Immature natural killer cell (primary cell): ENCODE measurements around the gene DOCK6. TPM values are rescaled to one million over a fixed set of nuclear protein-coding genes. Genes with fewer than 3 reads are reported as not detected.

ENCODE experiments used
- DNase-seq, 3 donors: peaks; one replicate each; pipeline ENCODE4 v3.0.0; 2022; ENCODE audit warnings: mixed read lengths in 1 of 3
- H3K27ac Mint-ChIP-seq, 6 donors: one replicate each; pipeline ENCODE4 v1.8.0; 2020; ENCODE audit warnings: mixed read lengths in 6 of 6, mild to moderate bottlenecking in 5 of 6, inconsistent platforms in 4 of 6, moderate library complexity in 3 of 6
- H3K27me3 Mint-ChIP-seq, 3 donors: one replicate each; pipeline ENCODE4 v1.8.0; 2020 to 2021; ENCODE audit warnings: low read depth in 3 of 3, mild to moderate bottlenecking in 3 of 3, mixed read lengths in 3 of 3, moderate library complexity in 3 of 3, inconsistent platforms in 1 of 3
- H3K36me3 Mint-ChIP-seq, 3 donors: one replicate each; pipeline ENCODE4 v1.8.0; 2020; ENCODE audit warnings: mixed read lengths in 3 of 3, inconsistent platforms in 2 of 3, mild to moderate bottlenecking in 2 of 3
- H3K4me1 Mint-ChIP-seq, 2 donors: one replicate each; pipeline ENCODE4 v1.8.0; 2020; ENCODE audit warnings: inconsistent platforms in 2 of 2, mild to moderate bottlenecking in 2 of 2, mixed read lengths in 2 of 2, moderate library complexity in 1 of 2
- H3K4me3 Mint-ChIP-seq, 5 donors: one replicate each; pipeline ENCODE4 v1.8.0; 2020; ENCODE audit warnings: mild to moderate bottlenecking in 5 of 5, mixed read lengths in 5 of 5, inconsistent platforms in 3 of 5, moderate library complexity in 3 of 5
- H3K9me3 Mint-ChIP-seq, 6 donors: one replicate each; pipeline ENCODE4 v1.8.0; 2020; ENCODE audit warnings: mild to moderate bottlenecking in 6 of 6, mixed read lengths in 6 of 6, inconsistent platforms in 4 of 6, moderate library complexity in 3 of 6
- polyA plus RNA-seq, 3 donors: library from polyadenylated mRNA; unstranded; fragments of 300-500 nt; fragmentation: Illumina TruSeq; gene quantifications; one replicate each; pipeline ENCODE4 v1.2.3, GENCODE V29; 2021

The DOCK6 gene
- polyA plus RNA-seq, 3 donors from 2014 or later: not detected

- DNase-seq: no peak
- Mint-ChIP-seq H3K36me3 (no peaks in the 10 kb centered on the region), H3K4me3 (peak overlapping the region in 2 of 5 donors; percentile 21 to 22), H3K27ac (no peak overlapping the region), H3K9me3 (no peaks in the 10 kb centered on the region), H3K4me1 (peaks cover 6 to 9% of the 10 kb centered on the region in 2 donors), H3K27me3 (peaks cover 0 to 6% (median 0%) of the 10 kb centered on the region in 3 donors)
Measured at GRCh38 chr19:11199517-11199916, 62.8 kb downstream of the DOCK6 start.

DNA sequence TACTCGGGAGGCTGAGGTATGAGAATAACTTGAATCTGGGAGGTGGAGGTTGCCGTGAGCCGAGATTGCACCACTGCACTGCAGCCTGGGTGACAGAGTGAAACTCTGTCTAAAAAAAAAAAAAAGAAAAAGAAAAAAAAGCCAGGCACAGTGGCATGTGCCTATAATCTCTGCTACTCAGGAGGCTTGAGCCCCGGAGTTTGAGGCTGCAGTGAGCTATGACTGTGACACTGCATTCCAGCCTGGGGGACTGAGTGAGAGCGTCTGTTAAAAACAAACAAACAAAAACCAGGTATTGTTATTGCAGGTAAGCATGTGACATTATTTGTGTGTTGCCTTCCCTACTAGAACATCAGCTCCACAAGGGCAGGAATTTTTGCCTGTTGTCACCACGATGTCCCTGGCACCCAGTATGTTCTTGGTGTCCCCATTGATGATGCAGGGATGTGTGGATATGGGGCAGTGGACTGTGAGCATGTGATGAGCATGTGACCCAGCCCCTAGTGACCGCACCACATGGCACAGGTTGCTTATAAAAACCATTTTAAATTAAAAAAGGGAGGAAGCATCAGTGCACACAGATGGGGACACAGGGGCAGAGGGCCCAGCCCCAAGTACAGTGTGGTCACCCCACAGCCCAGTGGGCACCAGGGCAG, 63.4 kb downstream of the DOCK6 start:
- DNase-seq: no peak
- no peak overlapping the region for H3K27ac Mint-ChIP-seq
- H3K27me3 Mint-ChIP-seq: peaks cover 0 to 6% (median 0%) of the 10 kb centered on the region in 3 donors
- H3K4me1 Mint-ChIP-seq: peaks cover 6 to 9% of the 10 kb centered on the region in 2 donors
- no peaks in the 10 kb centered on the region for H3K9me3 Mint-ChIP-seq
- H3K36me3 Mint-ChIP-seq: no peaks in the 10 kb centered on the region
- peak overlapping the region in 4 of 5 donors; percentile 41 to 85 (median 81) for H3K4me3 Mint-ChIP-seq

GRCh38 chr19:11198175-11198534, 64.2 kb downstream of the DOCK6 start:
- no peaks in the 10 kb centered on the region for H3K9me3 Mint-ChIP-seq
- no peaks in the 10 kb centered on the region for H3K36me3 Mint-ChIP-seq
- peak overlapping the region in 3 of 6 donors; percentile 28 to 85 (median 36) for H3K27ac Mint-ChIP-seq
- H3K4me3 Mint-ChIP-seq: peak overlapping the region; percentile 80 to 90 (median 85)
- peak in 1 of 3 donors; percentile 9 for DNase-seq
- peaks cover 0 to 4% (median 0%) of the 10 kb centered on the region in 3 donors for H3K27me3 Mint-ChIP-seq
- H3K4me1 Mint-ChIP-seq: peaks cover 6 to 9% of the 10 kb centered on the region in 2 donors

DNA sequence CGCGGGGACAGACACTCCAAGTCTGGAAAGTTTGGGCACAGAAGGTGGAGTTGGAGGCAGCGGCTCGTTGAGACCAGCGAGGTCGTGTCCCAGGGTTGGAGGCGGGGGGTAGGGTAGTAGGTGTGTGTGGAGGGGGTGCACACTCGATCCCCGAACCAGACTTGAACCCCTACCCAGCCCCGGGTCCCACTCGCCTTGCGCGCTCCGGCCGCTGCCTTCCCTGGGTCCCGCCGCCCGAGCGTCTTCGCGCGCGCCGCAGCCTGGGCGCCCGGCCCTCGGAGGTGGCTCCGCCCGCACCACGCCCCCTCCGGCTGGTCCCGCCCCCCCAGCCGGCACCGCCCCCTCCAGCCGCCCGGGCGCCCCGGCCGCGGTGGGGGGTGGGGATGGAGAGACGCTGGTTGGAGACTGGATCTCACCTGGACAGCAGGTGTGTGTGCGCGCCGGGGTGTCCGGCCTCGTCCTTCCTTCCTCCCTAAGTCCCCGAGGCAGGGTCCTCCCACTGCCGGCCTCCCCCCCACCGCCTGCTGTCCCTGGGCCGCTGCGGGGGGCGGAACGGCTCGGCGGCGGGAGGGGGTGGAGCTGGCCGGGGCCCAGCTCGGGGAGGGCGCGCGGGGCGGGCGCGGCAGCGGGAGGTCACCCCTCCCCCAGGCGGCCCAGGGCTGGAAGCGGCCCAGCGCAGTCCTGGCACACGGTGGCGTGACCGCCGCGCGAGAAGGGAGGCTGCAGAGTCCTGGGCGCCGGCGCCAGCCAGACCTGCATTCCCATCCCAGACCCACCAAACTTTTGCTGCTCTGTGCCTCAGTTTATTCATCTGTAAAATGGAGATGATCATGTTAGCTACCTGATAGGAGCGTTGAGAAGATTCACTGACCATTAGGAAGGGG, 64.8 kb downstream of the DOCK6 start, which contains the start of gene KANK2:
Gene KANK2, minus strand, starts transcription at position 255 of the 884 bp plus-strand sequence. CDS start 3,034 bp downstream, outside the sequence.
- peak; percentile 78 to 84 (median 81) for DNase-seq
- H3K4me1 Mint-ChIP-seq: peaks cover 6 to 9% of the 10 kb centered on the region in 2 donors
- H3K36me3 Mint-ChIP-seq: no peaks in the 10 kb centered on the region
- peak within 1 kb of the TSS; percentile 80 to 90 (median 85) for H3K4me3 Mint-ChIP-seq
- H3K9me3 Mint-ChIP-seq: no peaks in the 10 kb centered on the region
- peaks cover 0 to 3% (median 0%) of the 10 kb centered on the region in 3 donors for H3K27me3 Mint-ChIP-seq
- peak within 1 kb of the TSS in 4 of 6 donors; percentile 28 to 85 (median 46) for H3K27ac Mint-ChIP-seq

DNA sequence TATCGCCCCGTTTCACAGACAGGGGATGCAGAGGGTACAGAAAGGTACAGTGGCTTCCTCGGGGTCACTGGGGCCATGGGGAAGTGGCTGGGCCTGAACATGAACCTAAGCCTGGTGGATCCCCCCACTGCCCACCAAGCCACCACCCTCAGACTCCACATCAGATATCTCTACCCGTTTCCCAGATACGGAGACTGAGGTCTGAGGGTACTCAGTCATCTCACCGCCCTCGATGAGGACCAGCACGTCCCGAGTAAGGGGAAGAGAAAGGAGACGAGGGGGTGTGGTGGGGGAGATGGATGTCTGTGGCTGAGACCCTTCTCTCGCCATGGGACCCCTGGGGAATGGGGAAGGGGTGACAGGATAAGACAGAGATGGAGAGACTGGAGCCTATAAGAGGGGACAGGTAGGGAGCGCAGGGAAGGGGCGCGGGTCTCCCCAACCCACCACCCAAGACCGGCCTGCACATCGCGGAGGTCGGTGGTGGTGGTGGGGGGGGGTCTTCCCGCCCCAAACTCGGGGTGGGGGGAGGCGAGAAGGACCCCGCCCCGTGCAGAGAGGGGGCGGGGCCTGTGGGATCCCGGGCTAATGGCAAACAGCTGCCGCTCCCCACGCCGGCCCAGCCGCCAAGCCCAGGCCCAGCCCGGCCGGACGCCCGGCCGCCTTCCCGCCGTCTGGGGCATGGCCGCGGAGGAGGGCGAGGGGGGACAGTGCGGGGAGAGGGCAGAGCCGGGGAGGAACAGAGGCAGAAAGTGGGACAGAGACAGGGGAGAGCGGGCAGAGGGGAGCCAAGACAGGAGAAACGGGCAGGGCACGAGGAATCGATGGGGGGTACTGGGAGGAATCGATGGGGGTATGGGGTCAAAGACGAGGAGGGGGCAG, 65.7 kb downstream of the DOCK6 start:
- Mint-ChIP-seq H3K4me3 (peak overlapping the region; percentile 60 to 78 (median 70)), H3K36me3 (no peaks in the 10 kb centered on the region), H3K9me3 (no peaks in the 10 kb centered on the region), H3K27ac (peak overlapping the region in 1 of 6 donors; percentile 55), H3K4me1 (peaks cover 6 to 9% of the 10 kb centered on the region in 2 donors), H3K27me3 (peaks cover 0 to 3% (median 0%) of the 10 kb centered on the region in 3 donors)
- no peak for DNase-seq

DNA sequence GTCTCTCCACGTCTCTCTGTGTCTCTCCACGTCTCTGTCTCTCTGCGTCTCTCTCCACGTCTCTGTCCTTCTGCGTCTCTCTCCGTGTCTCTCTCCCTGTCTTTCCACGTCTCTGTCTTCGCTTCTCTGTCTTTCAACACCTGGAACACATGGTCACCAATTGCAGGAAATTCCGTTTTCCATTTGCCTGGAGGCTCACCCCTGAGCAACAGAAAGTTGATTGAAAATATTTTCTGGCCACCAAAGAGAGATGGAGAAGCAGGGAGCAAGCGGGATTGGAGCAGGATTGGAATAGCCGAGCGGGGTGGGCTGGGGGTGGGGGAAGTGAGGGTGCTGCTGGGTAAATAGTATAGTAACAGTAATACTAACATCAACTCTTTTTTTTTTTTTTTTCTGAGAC, 66.6 kb downstream of the DOCK6 start:
- Mint-ChIP-seq H3K27ac (no peak overlapping the region), H3K9me3 (no peaks in the 10 kb centered on the region), H3K4me3 (peak overlapping the region in 4 of 5 donors; percentile 42 to 67 (median 47)), H3K27me3 (peaks cover 0 to 3% (median 0%) of the 10 kb centered on the region in 3 donors), H3K36me3 (no peaks in the 10 kb centered on the region), H3K4me1 (peaks cover 6 to 9% of the 10 kb centered on the region in 2 donors)
- DNase-seq: no peak

- Mint-ChIP-seq H3K4me3 (no peak overlapping the region), H3K36me3 (no peaks in the 10 kb centered on the region), H3K27ac (no peak overlapping the region), H3K9me3 (no peaks in the 10 kb centered on the region), H3K27me3 (peaks cover 0 to 3% (median 0%) of the 10 kb centered on the region in 3 donors), H3K4me1 (peaks cover 6 to 9% of the 10 kb centered on the region in 2 donors)
- DNase-seq: no peak
Measured at GRCh38 chr19:11194656-11195558, 67.4 kb downstream of the DOCK6 start.

- H3K27ac Mint-ChIP-seq: no peak overlapping the region
Measured at GRCh38 chr19:11194173-11194572, 68.2 kb downstream of the DOCK6 start.

DNA sequence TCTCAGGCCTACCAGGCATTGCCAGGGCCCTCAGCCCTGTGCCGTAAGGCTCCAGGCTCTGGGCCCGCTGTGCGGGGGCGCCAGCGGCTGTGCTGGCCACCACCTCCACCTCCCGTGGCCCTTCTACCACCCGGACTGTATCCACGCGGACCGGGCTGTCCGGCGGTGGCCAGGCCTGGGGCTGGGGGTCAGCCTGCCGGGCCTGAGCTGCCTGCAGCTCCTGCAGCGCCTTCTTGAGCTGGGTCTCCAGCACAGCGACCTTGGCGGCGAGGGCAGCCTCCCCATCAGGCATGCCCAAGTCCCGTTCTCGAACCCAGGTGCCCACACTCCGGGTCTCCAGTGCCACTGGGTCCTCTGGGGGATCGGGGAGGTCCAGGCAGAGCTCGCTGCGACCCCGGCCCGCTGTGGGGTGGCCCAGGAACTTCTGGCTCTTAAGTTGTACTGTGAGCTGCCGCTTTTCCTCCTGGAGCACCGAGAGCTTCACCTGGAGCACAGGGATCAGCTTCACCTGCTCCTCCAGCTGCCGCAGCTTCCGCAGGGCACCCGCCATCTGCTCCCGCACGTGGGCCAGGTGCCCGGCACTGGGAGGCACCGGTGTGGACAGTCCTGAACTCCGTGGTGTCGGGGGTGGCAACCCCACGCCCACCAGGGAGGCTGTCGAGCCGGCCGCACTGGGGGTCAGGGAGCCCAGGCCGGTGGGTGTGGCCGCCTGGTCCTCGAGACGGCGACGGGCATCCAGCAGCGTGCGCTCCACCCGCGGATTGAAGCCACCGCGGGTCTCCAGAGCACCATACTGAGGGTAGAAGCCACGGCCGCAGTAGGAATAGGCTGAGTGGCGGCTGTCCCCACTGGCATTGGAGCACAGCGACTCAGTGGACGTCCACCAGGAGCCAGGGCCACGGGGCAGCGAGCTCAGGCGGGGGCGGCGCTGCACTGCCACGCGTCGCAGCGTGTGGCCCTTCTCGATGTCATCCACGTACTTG, 69.1 kb downstream of the DOCK6 start:
- peaks cover 6 to 9% of the 10 kb centered on the region in 2 donors for H3K4me1 Mint-ChIP-seq
- peaks cover 0 to 3% (median 0%) of the 10 kb centered on the region in 3 donors for H3K27me3 Mint-ChIP-seq
- no peak overlapping the region for H3K4me3 Mint-ChIP-seq
- H3K27ac Mint-ChIP-seq: no peak overlapping the region
- DNase-seq: no peak
- H3K9me3 Mint-ChIP-seq: no peaks in the 10 kb centered on the region
- H3K36me3 Mint-ChIP-seq: no peaks in the 10 kb centered on the region

More at GRCh38 chr19:11194173-11194572, 68.2 kb downstream of the DOCK6 start:
- H3K36me3 Mint-ChIP-seq: no peaks in the 10 kb centered on the region
- peaks cover 6 to 9% of the 10 kb centered on the region in 2 donors for H3K4me1 Mint-ChIP-seq
- peaks cover 0 to 3% (median 0%) of the 10 kb centered on the region in 3 donors for H3K27me3 Mint-ChIP-seq
- no peak overlapping the region for H3K4me3 Mint-ChIP-seq
- no peak for DNase-seq
- no peaks in the 10 kb centered on the region for H3K9me3 Mint-ChIP-seq

DNA sequence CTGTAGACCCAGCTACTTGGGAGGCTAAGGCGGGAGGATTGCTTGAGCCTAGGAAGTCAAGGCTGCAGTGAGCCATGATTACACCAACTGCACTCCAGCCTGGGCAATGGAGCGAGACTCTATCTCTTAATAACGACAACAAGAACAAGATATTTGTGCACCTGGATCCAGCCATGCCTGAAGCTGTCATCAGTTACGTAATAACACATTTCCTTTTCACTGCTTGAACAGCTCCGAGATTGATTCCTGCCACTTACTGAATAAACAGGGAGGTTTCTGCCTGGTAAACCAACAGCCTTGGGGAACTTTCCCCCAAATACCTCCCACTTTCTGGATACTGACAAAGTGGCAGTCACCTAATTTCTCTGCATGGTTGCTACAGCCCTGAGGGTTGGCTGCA, 70.4 kb downstream of the DOCK6 start:
- H3K4me3 Mint-ChIP-seq: no peak overlapping the region
- no peak for DNase-seq
- no peaks in the 10 kb centered on the region for H3K9me3 Mint-ChIP-seq
- H3K36me3 Mint-ChIP-seq: no peaks in the 10 kb centered on the region
- peaks cover 0 to 5% of the 10 kb centered on the region in 2 donors for H3K4me1 Mint-ChIP-seq
- no peak overlapping the region for H3K27ac Mint-ChIP-seq
- no peaks in the 10 kb centered on the region for H3K27me3 Mint-ChIP-seq

- H3K27me3 Mint-ChIP-seq: no peaks in the 10 kb centered on the region
- no peaks in the 10 kb centered on the region for H3K36me3 Mint-ChIP-seq
- DNase-seq: no peak
- H3K9me3 Mint-ChIP-seq: no peaks in the 10 kb centered on the region
- H3K4me3 Mint-ChIP-seq: no peak overlapping the region
- peaks cover 0 to 2% of the 10 kb centered on the region in 2 donors for H3K4me1 Mint-ChIP-seq
- H3K27ac Mint-ChIP-seq: no peak overlapping the region
Measured at GRCh38 chr19:11191273-11191755, 71.0 kb downstream of the DOCK6 start.
